Middle frontal gyrus (tissue), 1 donor: Measurements from ENCODE around the gene ENHO.
"Not testable (repeated sequence)": the region's sequence is repeated elsewhere in the genome, so short reads cannot be mapped to it uniquely, and the experiment has no call there.

Source experiments
- DNase-seq: peaks from one replicate; pipeline ENCODE4 v3.0.0-alpha.2; 2015; ENCODE audit warnings: low spot score; ENCODE audit errors: extremely low spot score

Gene ENHO

DNA sequence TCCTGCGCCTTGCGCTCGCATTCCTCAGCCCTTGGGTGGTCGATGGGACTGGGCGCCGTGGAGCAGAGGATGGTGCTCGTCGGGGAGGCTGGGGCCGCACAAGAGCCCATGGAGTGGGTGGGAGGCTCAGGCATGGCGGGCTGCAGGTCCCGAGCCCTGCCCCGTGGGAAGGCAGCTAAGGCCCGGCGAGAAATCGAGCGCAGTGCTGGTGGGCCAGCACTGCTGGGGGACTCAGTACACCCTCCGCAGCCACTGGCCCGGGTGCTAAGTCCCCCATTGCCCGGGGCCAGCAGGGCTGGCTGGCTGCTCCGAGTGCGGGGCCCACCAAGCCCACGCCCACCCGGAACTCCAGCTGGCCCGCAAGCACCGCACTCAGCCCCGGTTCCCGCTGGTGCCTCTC lies 40.0 kb downstream of the ENHO start:
- DNase-seq = not testable (repeated sequence)

GRCh38 chr9:34481620-34482019 lies 41.2 kb downstream of the ENHO start:
- DNase-seq = not testable (repeated sequence)

DNA sequence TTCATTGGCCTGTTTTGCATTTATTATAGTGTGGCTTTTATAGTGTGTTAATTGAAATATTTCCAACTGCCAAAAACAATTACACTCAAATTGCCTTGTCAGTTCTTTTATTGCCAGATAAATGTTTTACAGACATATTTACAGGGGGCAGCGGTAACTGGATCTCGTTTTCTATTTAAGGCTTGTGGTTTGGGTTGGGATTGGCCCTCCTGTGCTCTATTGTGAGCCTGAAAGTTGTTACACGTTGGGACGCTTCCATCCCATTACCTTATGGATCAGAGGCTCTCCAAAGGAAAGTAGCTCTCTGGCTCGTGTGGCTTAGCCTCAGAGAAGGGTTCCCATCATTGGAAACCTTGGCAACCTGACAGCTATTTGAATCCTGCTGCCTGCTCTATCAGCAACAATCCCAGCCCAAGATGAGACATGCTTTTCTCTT lies 43.3 kb downstream of the ENHO start:
- DNase-seq = no peak

DNA sequence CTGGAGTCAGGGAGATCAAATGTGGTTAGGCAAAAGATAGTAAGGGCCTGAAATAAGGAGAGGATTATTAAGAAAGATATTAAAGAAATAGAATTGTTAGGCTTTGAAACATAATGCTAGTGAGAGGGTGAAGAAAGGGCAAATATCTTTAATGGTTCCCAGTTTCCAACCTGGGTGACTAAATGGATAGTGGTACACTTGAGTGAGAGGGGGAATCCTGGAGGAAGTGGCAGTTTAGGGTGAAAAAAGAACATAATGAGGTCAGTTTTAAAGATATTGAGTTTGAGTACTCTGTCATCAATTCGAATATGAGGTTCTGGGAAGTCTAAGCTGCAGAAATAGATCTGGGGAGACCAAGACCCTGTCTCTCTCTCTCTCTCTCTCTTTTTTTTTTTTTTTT lies 45.2 kb downstream of the ENHO start:
- no peak for DNase-seq

- no peak for DNase-seq
Measured at GRCh38 chr9:34475097-34475496, 47.7 kb downstream of the ENHO start.
